Measurements from ENCODE around the gene FOSL2.

DNA sequence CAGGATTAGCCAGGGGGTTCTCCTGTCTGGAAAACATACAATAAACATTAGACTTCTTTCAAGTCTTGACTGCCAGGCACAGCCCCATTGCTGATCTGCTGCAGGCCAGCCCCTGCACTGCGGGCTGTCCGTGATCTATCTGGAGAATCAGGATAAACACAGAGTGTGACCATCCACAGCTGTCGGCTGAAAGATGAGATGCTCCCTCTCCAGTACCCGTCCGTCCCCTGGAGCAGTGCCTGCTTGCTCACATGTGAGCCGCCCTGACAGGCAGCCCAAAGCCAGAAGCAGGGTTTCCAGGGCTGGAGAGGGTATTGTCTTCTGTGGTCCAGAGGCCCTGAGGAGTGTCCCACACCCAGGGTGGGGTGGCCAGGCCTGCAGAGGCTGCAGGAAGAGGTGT lies 46.1 kb upstream of the FOSL2 start:
- TF ChIP-seq, protein P1, sequence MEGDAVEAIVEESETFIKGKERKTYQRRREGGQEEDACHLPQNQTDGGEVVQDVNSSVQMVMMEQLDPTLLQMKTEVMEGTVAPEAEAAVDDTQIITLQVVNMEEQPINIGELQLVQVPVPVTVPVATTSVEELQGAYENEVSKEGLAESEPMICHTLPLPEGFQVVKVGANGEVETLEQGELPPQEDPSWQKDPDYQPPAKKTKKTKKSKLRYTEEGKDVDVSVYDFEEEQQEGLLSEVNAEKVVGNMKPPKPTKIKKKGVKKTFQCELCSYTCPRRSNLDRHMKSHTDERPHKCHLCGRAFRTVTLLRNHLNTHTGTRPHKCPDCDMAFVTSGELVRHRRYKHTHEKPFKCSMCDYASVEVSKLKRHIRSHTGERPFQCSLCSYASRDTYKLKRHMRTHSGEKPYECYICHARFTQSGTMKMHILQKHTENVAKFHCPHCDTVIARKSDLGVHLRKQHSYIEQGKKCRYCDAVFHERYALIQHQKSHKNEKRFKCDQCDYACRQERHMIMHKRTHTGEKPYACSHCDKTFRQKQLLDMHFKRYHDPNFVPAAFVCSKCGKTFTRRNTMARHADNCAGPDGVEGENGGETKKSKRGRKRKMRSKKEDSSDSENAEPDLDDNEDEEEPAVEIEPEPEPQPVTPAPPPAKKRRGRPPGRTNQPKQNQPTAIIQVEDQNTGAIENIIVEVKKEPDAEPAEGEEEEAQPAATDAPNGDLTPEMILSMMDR (optimal IDR thresholded peaks at IDR 0.05 in 1 of 3, IDR thresholded peaks at IDR 0.05 in 1 of 3, conservative IDR thresholded peaks at IDR 0.05 in 1 of 3; ENCODE audit: extremely low read depth in 1 of 3, insufficient read depth in 2 of 3, low read length in 3 of 3): no peak
- no peak for TF ChIP-seq EZH2 (IDR thresholded peaks at IDR 0.05; ENCODE audit: low read length)
